GM23338 (cell line): ENCODE measurements around the gene CDC73.

Experiments used
- CTCF ChIP-seq, 2 experiments: fragments of 200-600 bp in 1 of 2; sonication (generic) in 1 of 2; conservative IDR thresholded peaks; 2 replicates each; pipeline versions ENCODE4 v1.5.1 to v1.6.1; 2016 to 2017; ENCODE audit warnings: antibody characterized with exemption in 2 of 2, low read depth in 2 of 2, mild to moderate bottlenecking in 2 of 2, moderate library complexity in 1 of 2
- REST ChIP-seq: IDR thresholded peaks from one replicate; pipeline ENCODE4 v1.6.1; 2018; ENCODE audit warnings: antibody characterized with exemption; ENCODE audit not compliant: unreplicated experiment

GRCh38 chr1:193143285-193143684 lies 21.5 kb downstream of the CDC73 start:
- TF ChIP-seq CTCF (conservative IDR thresholded peaks at IDR 0.05; ENCODE audit: low read depth in 2 of 2) (peak in 1 of 2 experiments; percentile 49; a peak in 3 of 4 replicates), REST (no peak)
